ENCODE data around the gene PCYOX1L. TPM values are rescaled to one million over a fixed set of nuclear protein-coding genes. Genes with fewer than 3 reads are reported as not detected.

PCYOX1L gene
- polyA plus RNA-seq, 3 donors, result 9.8 to 31.8 (median 13.5) TPM

DNA sequence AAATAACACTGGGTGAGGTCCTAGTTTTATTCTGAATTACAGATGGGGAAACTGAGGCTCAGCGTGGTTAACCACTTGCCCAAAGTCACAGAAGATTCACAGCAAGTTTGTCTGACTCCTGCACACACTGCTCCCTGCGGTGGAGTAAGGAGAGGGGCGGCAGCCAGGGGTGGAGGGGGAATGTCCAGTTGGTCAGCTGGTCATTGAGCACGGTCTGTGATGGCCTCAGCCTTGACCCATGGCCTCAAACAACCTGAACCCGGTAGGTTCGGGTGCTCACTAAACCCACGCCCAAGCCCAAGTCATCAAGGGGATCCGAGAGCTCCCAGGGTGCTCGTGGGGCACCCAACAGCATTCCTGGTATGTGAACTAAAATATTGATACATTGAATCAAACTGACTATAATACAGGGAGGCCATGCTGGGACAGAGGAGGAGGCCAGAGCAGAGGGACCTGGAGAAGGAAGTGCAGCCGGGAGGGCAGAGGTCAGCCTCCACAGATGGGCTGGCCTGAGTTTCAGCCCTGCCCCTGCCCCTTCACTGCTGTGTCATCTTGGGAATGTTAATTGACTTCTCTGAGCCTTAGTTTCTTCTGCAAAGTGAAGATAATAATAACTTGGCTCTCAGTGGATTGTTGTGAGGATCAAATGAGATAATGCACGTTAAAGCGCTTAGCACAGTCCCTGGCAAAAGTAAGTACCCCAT, 24.8 kb downstream of the PCYOX1L start:
- Mint-ChIP-seq H3K9me3 (peaks cover 0 to 2% (median 0%) of the 10 kb centered on the region in 7 donors), H3K27me3 (ENCODE audit: low read depth in 3 of 3) (peaks cover 1 to 3% (median 1%) of the 10 kb centered on the region in 3 donors), H3K36me3 (no peaks in the 10 kb centered on the region), H3K27ac (peak overlapping the region in 1 of 7 donors; percentile 60), H3K4me1 (peaks cover 4% of the 10 kb centered on the region), H3K4me3 (no peak overlapping the region)
- Histone ChIP-seq H2AFZ (ENCODE audit: insufficient read depth, low read depth, low read length, poor library complexity, severe bottlenecking) (no peak overlapping the region), H3K79me2 (ENCODE audit: insufficient read depth, low read length) (no peaks in the 10 kb centered on the region), H3K4me2 (replicated peaks; ENCODE audit: extremely low read depth, low read length, poor library complexity, severe bottlenecking) (no peak overlapping the region), H3K9ac (ENCODE audit: insufficient read depth, low read length, poor library complexity, severe bottlenecking) (no peak overlapping the region), H3K9me3 (replicated peaks in 1 of 2; ENCODE audit: control insufficient read depth in 1 of 2, insufficient read depth in 1 of 2, low read length in 2 of 2) (no peaks in the 10 kb centered on the region), H3K27ac (ENCODE audit: low read depth in 1 of 2, low read length in 2 of 2) (no peak overlapping the region), H3K27me3 (ENCODE audit: control insufficient read depth in 2 of 2, insufficient read depth in 2 of 2, low read length in 2 of 2) (no peaks in the 10 kb centered on the region), H3K36me3 (replicated peaks in 1 of 2; ENCODE audit: control insufficient read depth in 1 of 2, insufficient read depth in 2 of 2, low read length in 2 of 2) (no peaks in the 10 kb centered on the region), H4K20me1 (ENCODE audit: insufficient read depth, low read length) (no peaks in the 10 kb centered on the region), H3K4me3 (replicated peaks in 1 of 3; ENCODE audit: low read depth in 2 of 3, low read length in 3 of 3) (no peak overlapping the region), H3K4me1 (ENCODE audit: control insufficient read depth in 1 of 2, insufficient read depth in 2 of 2, low read length in 2 of 2) (no peaks in the 10 kb centered on the region)
- TF ChIP-seq, protein P1, sequence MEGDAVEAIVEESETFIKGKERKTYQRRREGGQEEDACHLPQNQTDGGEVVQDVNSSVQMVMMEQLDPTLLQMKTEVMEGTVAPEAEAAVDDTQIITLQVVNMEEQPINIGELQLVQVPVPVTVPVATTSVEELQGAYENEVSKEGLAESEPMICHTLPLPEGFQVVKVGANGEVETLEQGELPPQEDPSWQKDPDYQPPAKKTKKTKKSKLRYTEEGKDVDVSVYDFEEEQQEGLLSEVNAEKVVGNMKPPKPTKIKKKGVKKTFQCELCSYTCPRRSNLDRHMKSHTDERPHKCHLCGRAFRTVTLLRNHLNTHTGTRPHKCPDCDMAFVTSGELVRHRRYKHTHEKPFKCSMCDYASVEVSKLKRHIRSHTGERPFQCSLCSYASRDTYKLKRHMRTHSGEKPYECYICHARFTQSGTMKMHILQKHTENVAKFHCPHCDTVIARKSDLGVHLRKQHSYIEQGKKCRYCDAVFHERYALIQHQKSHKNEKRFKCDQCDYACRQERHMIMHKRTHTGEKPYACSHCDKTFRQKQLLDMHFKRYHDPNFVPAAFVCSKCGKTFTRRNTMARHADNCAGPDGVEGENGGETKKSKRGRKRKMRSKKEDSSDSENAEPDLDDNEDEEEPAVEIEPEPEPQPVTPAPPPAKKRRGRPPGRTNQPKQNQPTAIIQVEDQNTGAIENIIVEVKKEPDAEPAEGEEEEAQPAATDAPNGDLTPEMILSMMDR (IDR thresholded peaks at IDR 0.05), result no peak
- WGBS (ENCODE audit: insufficient coverage), result 89% methylated on average over 6 of the region's 12 CpGs
- no peak for DNase-seq
- intact Hi-C loops (cut with micrococcal nuclease), result loop anchor here (5.0 kb wide), 2 partner anchors 180 to 185 kb away; no protein-coding TSS in a partner anchor

DNA sequence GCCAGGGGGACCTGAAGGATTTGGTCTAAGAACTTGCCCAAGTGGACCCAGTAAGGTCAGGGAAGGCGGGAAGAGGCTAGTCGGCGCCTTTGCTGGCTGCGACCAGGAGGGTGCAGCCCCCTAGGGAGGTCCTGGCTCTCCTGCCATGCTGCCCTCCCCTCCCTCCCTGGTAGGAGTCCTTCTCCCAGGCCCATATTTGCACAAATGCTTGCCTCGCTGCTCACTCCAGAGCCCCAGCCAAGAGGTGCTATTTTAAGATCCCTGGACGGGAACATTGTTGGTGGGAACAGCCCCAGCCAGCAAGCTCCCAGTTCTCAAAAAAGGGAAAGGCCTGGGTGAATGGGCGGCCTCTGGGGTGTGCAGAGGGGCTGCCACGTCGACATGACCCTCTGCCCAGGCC, 25.6 kb downstream of the PCYOX1L start:
- peaks cover 0 to 2% (median 0%) of the 10 kb centered on the region in 7 donors for H3K9me3 Mint-ChIP-seq
- H3K27me3 Mint-ChIP-seq (ENCODE audit: low read depth in 3 of 3), result peaks cover 1 to 2% (median 1%) of the 10 kb centered on the region in 3 donors
- Histone ChIP-seq H3K4me2 (replicated peaks; ENCODE audit: extremely low read depth, low read length, poor library complexity, severe bottlenecking) (no peak overlapping the region), H3K27me3 (ENCODE audit: control insufficient read depth in 2 of 2, insufficient read depth in 2 of 2, low read length in 2 of 2) (no peaks in the 10 kb centered on the region), H3K9me3 (replicated peaks in 1 of 2; ENCODE audit: control insufficient read depth in 1 of 2, insufficient read depth in 1 of 2, low read length in 2 of 2) (no peaks in the 10 kb centered on the region), H3K27ac (ENCODE audit: low read depth in 1 of 2, low read length in 2 of 2) (no peak overlapping the region), H3K36me3 (replicated peaks in 1 of 2; ENCODE audit: control insufficient read depth in 1 of 2, insufficient read depth in 2 of 2, low read length in 2 of 2) (no peaks in the 10 kb centered on the region), H2AFZ (ENCODE audit: insufficient read depth, low read depth, low read length, poor library complexity, severe bottlenecking) (no peak overlapping the region), H3K4me1 (ENCODE audit: control insufficient read depth in 1 of 2, insufficient read depth in 2 of 2, low read length in 2 of 2) (no peaks in the 10 kb centered on the region), H3K9ac (ENCODE audit: insufficient read depth, low read length, poor library complexity, severe bottlenecking) (no peak overlapping the region), H4K20me1 (ENCODE audit: insufficient read depth, low read length) (no peaks in the 10 kb centered on the region), H3K79me2 (ENCODE audit: insufficient read depth, low read length) (no peaks in the 10 kb centered on the region), H3K4me3 (replicated peaks in 1 of 3; ENCODE audit: low read depth in 2 of 3, low read length in 3 of 3) (no peak overlapping the region)
- H3K36me3 Mint-ChIP-seq, result no peaks in the 10 kb centered on the region
- DNase-seq, result no peak
- TF ChIP-seq, protein P1 (IDR thresholded peaks at IDR 0.05), result no peak
- intact Hi-C loops (cut with micrococcal nuclease), result loop anchor here (5.0 kb wide), 2 partner anchors 179 to 184 kb away; no protein-coding TSS in a partner anchor
- H3K27ac Mint-ChIP-seq, result no peak overlapping the region
- peaks cover 4% of the 10 kb centered on the region for H3K4me1 Mint-ChIP-seq
- H3K4me3 Mint-ChIP-seq, result no peak overlapping the region
- 93% methylated on average over 6 of the region's 9 CpGs for WGBS (ENCODE audit: insufficient coverage)

All from CD14-positive monocyte (primary cell).